SK-N-MC (cell line): Measurements from ENCODE around the gene NECAB3.

Experiments used
- DNase-seq: peaks from one replicate; pipeline ENCODE4 v3.0.0-alpha.2; 2011; ENCODE audit warnings: low read depth, low spot score
- H3K27ac ChIP-seq: fragments of 200-600 bp; sonication (generic); 2 replicates; pipeline ENCODE4 v1.5.1; 2016; ENCODE audit warnings: mixed run types
- H3K36me3 ChIP-seq: fragments of 200-600 bp; sonication (generic); 2 replicates; pipeline ENCODE4 v1.6.1; 2017; ENCODE audit warnings: antibody characterized with exemption, low read length, mixed read lengths; ENCODE audit not compliant: insufficient read depth
- H3K4me3 ChIP-seq: fragments of 200-600 bp; sonication (generic); 2 replicates; pipeline ENCODE4 v1.5.1; 2016
- H3K9ac ChIP-seq: fragments of 200-600 bp; sonication (generic); 2 replicates; pipeline ENCODE4 v1.8.0; 2017; ENCODE audit warnings: mixed run types, mixed read lengths; ENCODE audit not compliant: insufficient read length
- H3K9me3 ChIP-seq: fragments of 200-600 bp; sonication (generic); 2 replicates; pipeline ENCODE4 v1.6.1; 2017; ENCODE audit warnings: low read depth, mild to moderate bottlenecking, antibody characterized with exemption, low read length, moderate library complexity, mixed read lengths
- EZH2 ChIP-seq: fragments of 200-600 bp; sonication (generic); IDR thresholded peaks from one replicate; pipeline ENCODE4 v1.6.1; 2017; ENCODE audit warnings: antibody characterized with exemption
- FOXP2 ChIP-seq: optimal IDR thresholded peaks from 2 replicates; pipeline ENCODE3; 2011; ENCODE audit warnings: mild to moderate bottlenecking, moderate library complexity; ENCODE audit not compliant: insufficient read depth; ENCODE audit errors: extremely low read length, control extremely low read depth
- POLR2AphosphoS5 ChIP-seq: IDR thresholded peaks from 2 replicates; pipeline ENCODE4 v1.6.1; 2012; ENCODE audit warnings: mild to moderate bottlenecking, low read depth, low read length, borderline replicate concordance

Gene NECAB3

GRCh38 chr20:33658929-33659328 is 15.3 kb downstream of the NECAB3 start:
- Histone ChIP-seq H3K9me3 (no peaks in the 10 kb centered on the region), H3K9ac (no peak overlapping the region), H3K4me3 (no peak overlapping the region), H3K36me3 (no peaks in the 10 kb centered on the region), H3K27ac (no peak overlapping the region)
- TF ChIP-seq FOXP2 (no peak), EZH2 (no peak), POLR2AphosphoS5 (no peak)
- no peak for DNase-seq

- H3K36me3 ChIP-seq = no peaks in the 10 kb centered on the region
- H3K9ac ChIP-seq = no peak overlapping the region
- H3K27ac ChIP-seq = no peak overlapping the region
- no peak overlapping the region for H3K4me3 ChIP-seq
- TF ChIP-seq POLR2AphosphoS5 = no peak
- no peak for TF ChIP-seq FOXP2
- TF ChIP-seq EZH2 = no peak
- no peaks in the 10 kb centered on the region for H3K9me3 ChIP-seq
- no peak for DNase-seq
Measured at GRCh38 chr20:33658510-33658909, 15.7 kb downstream of the NECAB3 start.

- Histone ChIP-seq H3K4me3 (no peak overlapping the region), H3K36me3 (no peaks in the 10 kb centered on the region), H3K9me3 (no peaks in the 10 kb centered on the region), H3K27ac (no peak overlapping the region), H3K9ac (no peak overlapping the region)
- TF ChIP-seq EZH2 (no peak), FOXP2 (no peak)
- no peak for DNase-seq
Measured at GRCh38 chr20:33657704-33658095, 16.5 kb downstream of the NECAB3 start.

GRCh38 chr20:33656783-33657703 is 17.2 kb downstream of the NECAB3 start:
- H3K36me3 ChIP-seq = no peaks in the 10 kb centered on the region
- DNase-seq = no peak
- no peak overlapping the region for H3K27ac ChIP-seq
- H3K9ac ChIP-seq = no peak overlapping the region
- TF ChIP-seq EZH2 (no peak), POLR2AphosphoS5 (no peak), FOXP2 (no peak)
- H3K4me3 ChIP-seq = no peak overlapping the region
- H3K9me3 ChIP-seq = no peaks in the 10 kb centered on the region

GRCh38 chr20:33656010-33656782 is 18.0 kb downstream of the NECAB3 start:
- no peak for DNase-seq
- Histone ChIP-seq H3K36me3 (no peaks in the 10 kb centered on the region), H3K4me3 (no peak overlapping the region), H3K9me3 (no peaks in the 10 kb centered on the region), H3K27ac (no peak overlapping the region), H3K9ac (no peak overlapping the region)
- TF ChIP-seq FOXP2 (no peak), POLR2AphosphoS5 (no peak), EZH2 (no peak)

- Histone ChIP-seq H3K9ac (no peak overlapping the region), H3K4me3 (no peak overlapping the region), H3K27ac (no peak overlapping the region), H3K36me3 (no peaks in the 10 kb centered on the region), H3K9me3 (no peaks in the 10 kb centered on the region)
- TF ChIP-seq FOXP2 = no peak
- TF ChIP-seq POLR2AphosphoS5 = no peak
- TF ChIP-seq EZH2 = no peak
- DNase-seq = no peak
Measured at GRCh38 chr20:33655164-33655563, 19.1 kb downstream of the NECAB3 start.

- H3K9me3 ChIP-seq = no peaks in the 10 kb centered on the region
- TF ChIP-seq FOXP2 (no peak), POLR2AphosphoS5 (no peak), EZH2 (no peak)
- no peak for DNase-seq
- H3K27ac ChIP-seq = no peak overlapping the region
- H3K9ac ChIP-seq = no peak overlapping the region
- H3K36me3 ChIP-seq = no peaks in the 10 kb centered on the region
- H3K4me3 ChIP-seq = no peak overlapping the region
Measured at GRCh38 chr20:33654680-33655161, 19.5 kb downstream of the NECAB3 start.

GRCh38 chr20:33653900-33654596 is 20.2 kb downstream of the NECAB3 start:
- Histone ChIP-seq H3K27ac (no peak overlapping the region), H3K9me3 (no peaks in the 10 kb centered on the region), H3K36me3 (no peaks in the 10 kb centered on the region), H3K9ac (no peak overlapping the region), H3K4me3 (no peak overlapping the region)
- no peak for DNase-seq
- TF ChIP-seq POLR2AphosphoS5 = peak; percentile 7; the same call in 1 of the 2 replicates
- no peak for TF ChIP-seq FOXP2
- TF ChIP-seq EZH2 = no peak
